Left forelimb (tissue), 1 donor: ENCODE measurements around the gene PLA2G2D.

ENCODE experiments used
- DNase-seq: peaks from one replicate; pipeline ENCODE4 v3.0.0-alpha.2; 2018; ENCODE audit warnings: low spot score

Gene PLA2G2D, protein sequence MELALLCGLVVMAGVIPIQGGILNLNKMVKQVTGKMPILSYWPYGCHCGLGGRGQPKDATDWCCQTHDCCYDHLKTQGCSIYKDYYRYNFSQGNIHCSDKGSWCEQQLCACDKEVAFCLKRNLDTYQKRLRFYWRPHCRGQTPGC

DNA sequence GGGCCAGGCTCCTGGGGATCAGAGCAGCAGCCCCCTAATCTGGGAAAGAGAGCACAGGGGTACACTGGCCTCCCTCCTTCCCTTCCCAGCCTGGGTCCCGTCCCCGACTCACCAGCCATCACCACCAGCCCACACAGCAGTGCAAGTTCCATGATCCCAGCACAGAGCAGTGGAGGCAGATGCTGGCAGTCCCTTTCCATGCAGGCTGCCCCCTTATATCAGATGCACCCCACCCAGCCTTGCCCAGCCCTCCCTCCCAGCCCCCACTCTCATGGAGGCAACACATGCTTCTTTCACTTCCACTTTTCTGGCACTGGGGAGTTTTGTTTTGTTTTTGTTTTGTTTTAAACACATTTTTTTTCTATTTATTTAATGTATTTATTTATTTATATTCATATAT lies at the start of gene PLA2G2D:
Gene PLA2G2D (minus strand): TSS at position 190 of the 400 bp plus-strand sequence. CDS start 38 bp downstream, at position 152.
- DNase-seq: peak; percentile 15

DNA sequence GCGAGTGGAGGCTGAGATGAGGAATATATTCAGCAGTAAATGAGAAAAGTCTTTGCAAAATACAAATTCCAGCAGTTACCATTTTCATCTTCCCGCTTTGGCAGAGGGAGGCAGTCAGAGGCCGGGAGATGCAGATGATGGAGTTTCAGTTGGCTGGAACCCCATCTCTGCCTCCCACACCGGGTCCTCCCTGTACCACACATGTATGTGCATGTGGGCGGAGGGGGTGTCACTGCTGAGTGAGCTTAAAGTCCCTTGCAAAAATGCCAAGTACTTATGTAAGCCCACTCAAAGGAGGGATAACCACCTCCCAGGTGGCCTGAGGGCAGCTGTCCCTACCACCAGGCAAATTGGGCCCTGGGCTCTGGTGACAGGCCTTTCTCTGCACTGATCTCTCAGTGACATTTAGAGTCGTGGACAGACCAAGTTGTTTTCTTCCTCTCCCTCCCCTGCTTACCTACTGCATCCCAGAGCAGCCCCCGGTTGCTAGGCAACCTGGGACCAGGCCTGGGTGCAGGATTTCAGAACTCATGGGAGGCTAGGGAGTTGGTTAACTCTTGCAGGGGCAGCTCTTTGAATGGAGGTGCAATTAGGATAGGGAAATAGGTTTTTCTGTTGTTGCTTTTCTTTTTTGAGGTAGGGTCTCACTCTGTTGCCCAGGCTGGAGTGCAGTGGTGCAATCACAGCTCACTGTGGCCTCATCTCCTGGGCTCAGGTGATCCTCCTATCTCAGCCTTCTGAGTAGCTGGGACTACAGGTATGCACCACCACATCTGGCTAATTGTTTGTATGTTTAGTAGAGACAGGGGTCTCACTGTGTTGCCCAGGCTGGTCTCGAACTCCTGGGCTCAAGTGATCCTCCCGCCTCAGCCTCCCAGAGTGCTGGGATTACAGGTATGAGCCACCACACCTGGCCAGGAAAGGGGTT lies 49.5 kb upstream of the PLA2G2D start:
- DNase-seq: no peak

DNA sequence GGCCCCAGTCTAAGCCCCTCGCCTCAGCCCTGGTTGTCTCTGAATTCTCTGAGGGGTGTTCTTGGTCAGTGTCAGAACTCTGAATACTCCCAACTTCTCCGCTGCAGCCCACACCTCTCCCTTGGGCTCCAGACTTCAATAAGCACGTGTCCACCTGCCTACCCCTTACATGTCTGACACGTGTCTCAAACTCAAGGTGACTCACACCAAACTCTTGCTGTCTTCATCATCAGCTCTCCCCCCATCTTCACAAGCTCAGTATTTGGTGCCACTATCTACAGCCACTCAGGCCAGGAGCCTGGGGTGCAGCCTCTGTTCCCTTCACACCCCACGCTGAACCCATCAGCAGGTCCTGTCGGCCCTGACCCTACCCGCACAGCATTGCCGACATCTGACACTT lies 47.8 kb upstream of the PLA2G2D start:
- no peak for DNase-seq

DNA sequence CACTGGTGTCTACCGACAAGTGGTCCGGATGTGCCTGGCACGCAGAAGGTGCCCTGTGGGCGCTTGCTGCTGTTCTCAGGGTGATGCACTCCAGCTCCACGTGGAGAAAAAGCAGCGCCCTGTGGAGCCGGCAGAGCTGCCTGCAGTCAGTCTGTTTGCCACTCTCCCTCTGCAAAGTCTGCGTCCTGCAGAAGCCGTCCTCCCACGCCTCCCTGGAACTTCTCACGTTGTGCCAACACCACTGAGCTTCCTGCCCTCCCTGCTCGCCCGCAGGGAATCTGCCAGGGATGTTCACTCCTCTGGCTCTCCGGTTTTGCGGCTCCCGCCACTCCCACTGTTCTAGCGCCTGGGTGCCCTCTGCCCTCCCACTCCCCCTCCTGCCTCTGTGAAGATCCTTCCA lies 46.7 kb upstream of the PLA2G2D start:
- DNase-seq: no peak

DNA sequence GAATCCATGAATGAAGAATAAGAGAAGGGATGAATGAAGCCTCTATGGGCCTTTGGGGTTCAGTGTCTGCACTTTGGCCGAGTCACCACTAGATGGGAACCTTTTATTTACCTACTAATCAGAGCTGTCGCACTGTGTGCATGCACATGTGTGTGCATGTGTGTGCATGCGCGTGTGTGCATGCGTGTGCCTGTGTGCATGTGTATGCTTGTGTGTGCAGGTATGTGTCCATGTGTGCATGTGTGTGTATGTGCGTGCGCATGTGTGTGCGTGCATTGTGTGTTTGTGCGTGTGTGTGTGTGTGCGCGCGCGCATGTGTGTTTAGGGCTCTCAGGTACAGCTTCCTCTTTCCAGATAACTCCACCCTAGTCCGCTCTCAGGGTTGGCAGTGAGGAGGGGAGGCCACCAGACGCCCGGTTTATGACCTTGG lies 46.2 kb upstream of the PLA2G2D start:
- no peak for DNase-seq

DNA sequence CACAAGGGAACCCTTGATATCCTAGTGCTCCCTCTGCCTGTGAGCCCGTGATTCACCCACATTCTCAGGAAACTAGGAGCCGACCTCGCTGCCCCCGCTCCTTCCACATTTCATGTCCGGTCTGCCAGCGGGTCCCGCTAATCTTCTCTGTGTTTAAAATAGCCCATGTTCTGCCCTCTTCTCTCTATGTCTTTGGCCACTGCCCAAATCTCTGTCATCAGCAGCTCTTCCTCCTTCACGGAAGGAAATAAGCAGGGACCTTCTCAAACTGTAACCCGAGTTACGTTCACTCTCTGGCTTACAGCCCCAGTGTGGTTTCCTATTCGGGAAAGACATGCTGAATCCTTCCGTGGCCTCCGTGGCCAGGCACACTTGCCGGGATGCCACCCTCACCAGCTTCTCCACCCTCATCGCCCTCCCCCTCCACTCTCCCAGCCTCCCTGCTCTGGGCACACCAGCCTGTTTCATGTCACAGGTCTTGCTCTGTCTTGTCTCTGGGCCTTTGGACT lies 45.4 kb upstream of the PLA2G2D start:
- no peak for DNase-seq

DNA sequence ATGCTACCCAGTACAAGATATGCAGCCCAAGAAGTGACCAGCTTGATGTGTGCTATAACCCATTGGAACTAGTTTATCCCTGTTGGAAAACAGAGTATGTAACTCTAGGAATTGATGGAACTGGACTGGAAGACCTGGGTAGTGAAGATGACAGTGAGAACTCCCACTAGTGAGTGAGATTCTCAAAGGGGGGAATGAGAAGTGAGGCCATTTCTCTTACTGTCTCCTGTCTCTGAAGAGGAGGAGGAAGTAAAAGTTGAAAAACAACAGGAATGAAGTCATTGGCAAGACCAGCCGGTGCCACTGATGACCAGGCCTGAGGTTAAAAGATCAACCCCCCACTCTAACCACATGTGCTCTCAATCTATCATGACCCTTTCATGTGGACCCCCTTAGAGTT lies 40.7 kb upstream of the PLA2G2D start:
- no peak for DNase-seq

DNA sequence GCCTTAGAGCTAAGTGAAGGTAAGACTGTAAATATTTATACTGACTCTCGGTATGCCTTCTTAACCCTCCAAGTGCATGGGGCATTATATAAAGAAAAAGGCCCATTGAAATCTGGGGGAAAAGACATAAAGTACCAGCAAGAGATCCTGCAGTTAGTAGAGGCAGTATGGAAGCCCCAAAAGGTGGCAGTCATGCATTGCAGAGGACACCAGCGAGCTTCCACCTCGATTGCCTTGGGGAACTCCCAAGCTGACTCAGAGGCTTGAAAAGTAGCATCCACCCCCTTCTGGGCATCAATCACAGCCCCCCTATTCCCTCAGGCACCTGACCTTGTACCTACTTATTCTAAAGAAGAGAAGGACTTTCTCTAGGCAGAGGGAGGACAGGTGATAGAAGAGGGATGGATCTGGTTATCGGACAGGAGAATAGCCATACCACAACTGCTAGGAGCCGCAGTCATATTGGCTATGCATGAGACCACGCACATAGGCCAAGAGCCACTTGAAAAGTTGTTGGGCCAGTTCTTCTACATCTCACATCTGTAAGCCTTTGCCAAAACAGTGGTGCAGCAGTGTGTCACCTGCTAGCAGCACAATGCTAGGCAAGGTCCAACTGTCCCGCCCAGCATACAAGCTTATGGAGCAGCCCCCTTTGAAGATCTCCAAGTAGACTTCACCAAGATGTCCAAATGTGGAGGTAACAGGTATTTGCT lies 39.2 kb upstream of the PLA2G2D start:
- DNase-seq: no peak

DNA sequence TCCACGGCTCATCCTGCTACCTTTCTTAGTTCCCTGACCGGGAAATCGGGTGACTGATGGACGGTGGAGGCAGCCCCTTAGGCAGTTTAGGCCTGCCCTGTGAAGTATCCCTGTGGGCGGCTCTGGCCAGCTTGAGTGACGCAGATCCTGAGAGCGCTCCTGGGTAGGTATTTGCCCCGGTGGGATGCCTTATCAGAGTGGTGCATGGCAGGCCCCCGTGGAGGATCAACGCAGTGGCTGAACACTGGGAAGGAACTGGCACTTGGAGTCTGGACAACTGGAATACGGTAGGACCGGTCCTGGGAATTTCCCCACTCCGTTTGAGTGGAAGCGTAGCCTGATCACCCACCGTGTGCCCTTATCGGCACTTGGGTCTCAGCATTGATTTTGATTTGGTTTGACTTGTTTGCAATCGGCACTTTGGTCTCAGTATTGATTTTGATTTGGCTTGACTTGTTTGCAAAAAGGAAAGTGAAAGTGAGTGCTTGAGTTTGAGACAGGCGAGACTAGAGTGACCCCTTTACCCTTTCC lies 35.0 kb upstream of the PLA2G2D start:
- DNase-seq: peak; percentile 48

DNA sequence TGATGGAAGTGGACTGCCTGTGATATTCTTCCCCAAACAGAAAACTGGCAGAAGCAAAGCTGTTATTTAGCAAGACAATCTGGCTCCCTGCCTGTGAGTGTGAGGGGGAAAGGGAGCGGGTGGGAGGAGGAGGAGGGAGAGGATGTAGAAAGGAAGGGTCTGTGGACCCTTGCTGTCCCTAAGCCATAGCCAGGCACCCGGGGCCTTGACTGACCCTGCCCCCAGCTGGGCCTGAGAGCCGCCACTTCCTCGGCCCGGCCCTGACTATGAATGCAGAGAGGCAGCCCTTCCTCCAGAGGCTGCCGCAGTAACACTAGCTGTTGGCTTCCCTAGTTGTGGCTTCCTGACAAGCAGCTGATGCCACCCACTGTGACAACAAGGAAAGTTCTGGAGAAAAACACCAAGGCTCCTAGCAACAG lies 33.7 kb upstream of the PLA2G2D start:
- peak; percentile 65 for DNase-seq

DNA sequence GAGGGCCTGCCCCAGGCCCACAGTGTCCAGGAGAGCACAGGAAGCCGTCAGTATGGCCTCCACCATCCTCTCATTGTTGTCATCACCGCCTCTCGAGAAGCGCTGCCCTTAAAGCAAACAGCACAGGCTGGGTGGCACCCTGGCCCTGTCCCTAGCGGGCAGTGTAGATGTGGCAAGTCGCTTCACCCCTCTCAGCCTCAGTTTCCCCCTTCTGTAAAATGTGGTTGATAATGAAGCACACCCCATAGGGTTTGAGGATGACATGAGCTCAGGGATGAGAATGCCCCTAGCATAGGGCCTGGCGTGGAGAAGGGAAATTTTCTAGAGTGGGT lies 33.2 kb upstream of the PLA2G2D start:
- no peak for DNase-seq

DNA sequence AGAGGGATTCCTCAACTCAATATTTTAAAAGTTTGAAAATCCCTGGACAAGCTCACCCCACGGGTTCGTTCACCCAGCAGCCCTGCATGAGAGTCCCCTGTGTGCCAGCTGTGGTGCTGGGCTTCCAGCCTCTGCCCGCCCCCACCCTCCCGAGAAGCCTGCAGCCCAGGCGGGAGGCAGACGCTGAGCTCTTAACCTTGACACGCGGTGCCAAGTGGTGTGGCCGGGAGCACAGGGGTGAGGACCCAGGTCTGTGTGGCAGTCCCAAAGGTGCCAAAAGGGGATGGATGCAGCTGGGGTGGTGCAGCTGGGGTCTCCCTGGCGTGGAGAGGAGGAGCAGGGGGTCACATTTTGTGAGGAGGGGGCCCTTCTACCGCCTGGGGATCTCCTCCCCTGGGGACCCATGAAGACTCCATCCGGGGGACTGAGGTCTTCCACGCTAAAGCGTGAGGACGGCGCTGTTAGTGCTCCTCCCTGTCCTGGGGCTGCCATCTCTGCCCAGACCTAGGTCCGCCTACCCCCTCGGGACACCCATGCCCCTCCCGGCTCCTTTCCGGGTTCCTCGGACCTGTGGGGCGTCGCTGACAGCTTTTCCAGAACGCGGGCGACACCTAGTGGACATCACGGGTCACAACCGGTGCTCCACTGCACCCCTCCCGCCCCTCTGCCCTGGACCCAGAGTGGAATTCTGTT lies 32.7 kb upstream of the PLA2G2D start:
- DNase-seq: peak; percentile 87

DNA sequence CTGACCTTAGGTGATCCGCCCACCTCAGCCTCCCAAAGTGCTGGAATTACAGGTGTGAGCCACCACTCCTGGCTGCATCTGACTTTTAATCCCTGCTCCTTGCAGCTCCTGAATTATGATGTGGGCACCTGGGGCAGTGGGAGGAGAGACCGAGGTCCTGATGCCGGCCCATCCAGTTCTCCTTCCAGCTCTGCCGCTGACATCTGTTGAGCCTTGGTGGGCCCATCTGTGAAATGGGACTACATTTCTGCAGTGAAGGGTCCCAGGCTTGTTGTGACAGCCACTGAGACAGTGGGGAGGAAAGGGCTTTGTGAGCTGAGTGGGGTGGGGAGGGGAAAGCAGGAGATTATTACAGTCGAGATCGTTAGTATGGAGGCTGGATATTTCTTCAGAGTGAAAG lies 31.6 kb upstream of the PLA2G2D start:
- DNase-seq: no peak

DNA sequence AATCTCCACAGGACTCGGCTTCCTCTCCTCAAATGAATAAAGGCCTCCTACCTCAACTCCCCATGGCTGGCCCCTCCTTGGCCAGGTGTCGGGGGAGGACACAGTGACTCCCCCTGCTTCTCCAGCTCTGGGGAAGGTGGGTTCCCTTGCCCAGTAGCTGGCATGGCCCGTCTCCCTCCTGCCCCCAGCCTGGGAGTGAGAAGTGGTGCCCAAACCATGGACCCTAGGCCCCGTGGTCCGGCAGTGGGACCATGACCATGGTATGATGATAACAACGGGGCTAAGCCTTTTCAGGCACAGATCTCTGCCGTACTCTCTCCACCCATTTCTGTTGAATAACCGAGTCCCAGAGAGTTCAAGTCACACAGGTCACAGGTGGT lies 31.0 kb upstream of the PLA2G2D start:
- no peak for DNase-seq

DNA sequence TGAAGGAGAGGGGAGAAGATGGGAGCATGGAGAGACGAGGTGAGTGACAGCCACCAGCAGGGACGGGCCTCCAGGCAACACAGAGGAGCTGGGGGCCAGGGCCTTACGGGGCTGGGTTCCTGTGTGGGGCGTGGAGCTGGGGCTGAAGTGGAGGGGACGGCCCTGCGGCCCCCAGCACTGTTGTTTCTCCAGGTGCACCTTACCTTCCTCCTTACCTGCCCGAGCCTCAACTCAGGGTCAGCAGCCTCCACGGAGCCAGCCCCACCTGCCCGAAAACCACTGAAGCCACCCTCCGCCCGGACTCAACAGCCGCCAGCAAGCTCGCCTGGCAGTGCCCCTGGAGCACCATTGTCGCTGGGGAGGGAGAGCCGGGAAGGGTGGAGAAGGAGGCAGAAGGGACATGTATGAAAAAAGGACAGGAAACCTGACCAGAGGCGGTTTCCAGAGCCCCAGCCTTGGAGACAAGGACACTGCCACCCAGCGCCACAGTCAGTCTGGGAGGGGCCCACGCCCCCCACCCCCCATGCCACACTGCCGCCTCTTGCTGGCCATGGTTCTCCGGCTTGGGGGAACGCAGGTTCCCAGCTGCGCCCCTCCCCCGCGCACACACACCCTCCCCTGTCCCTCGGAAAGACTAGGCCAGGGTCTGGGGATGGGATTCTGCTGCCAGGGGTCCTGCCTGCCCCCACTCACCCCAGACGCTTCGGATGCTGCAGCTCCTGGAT lies 30.4 kb upstream of the PLA2G2D start:
- DNase-seq: no peak

DNA sequence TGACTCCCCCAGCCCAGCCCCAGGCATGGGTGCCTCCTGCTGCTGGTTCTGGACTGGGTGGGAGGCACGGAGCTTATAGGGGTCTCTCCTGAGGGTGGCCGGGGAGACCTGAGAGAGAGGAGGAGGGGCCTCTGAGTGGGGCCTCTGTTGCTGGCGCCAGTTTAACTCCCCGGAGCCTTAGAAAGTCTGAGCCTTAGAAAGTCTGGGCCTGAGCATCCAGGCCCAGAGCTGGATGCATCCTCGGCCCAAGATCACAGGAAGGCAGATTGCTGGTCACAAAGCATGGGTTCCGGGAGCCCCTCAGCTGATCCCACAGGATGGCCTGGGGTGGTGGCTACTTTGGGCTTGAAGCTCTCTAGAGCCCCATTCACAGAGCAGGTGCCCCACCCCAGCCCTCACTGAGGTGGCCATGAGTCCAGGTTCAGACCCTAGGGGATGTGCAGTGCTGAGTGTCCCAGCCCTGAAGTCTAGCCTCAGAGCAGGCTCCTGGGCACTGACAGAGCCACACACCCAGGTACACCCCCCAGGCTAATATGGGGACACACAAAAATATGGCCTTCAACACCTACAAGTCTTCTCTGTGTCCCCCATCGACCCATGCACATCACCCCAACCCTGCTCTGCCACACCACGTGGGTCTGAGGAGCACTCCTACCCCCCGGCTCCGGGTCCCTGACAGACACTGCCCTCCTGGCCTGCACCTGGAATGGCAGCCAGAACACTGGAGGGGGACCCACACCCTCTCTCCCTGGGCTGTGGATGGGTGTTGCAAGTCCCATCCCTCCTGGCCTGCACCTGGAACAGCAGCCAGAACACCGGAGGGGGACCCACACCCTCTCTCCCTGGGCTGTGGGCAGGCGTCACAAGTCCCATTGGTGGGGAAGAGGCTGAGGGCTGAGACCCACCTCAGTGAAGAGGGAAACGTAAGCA lies 29.5 kb upstream of the PLA2G2D start:
- no peak for DNase-seq

DNA sequence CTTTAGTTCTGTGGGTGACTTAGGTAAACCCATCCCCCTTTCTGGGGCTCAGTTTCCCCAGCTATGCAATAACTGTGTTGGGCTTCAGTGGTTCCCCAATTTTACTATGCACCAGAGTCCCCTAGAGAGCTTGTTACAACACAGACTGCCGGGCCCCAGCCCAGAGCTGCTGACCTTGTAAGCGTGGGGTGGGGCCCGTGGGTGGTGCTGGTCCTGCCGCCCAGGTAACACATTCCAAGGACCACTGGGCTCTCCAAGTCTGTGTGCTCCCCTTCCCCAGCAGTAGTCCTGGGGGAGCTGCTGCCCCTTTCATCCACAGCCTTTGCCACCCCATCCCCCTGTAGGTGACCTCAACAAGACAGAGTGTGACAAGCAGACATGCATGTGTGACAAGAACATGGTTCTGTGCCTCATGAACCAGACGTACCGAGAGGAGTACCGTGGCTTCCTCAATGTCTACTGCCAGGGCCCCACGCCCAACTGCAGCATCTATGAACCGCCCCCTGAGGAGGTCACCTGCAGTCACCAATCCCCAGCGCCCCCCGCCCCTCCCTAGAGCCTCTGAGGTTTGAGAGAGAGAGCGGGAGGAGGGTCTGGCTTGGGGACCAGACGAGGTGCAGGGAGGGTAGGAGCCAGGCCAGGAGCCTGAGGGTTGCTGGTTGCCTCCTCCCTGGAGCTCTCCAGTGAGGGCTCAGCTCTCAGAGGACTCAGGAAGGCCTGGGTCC lies 28.7 kb upstream of the PLA2G2D start:
- DNase-seq: no peak

DNA sequence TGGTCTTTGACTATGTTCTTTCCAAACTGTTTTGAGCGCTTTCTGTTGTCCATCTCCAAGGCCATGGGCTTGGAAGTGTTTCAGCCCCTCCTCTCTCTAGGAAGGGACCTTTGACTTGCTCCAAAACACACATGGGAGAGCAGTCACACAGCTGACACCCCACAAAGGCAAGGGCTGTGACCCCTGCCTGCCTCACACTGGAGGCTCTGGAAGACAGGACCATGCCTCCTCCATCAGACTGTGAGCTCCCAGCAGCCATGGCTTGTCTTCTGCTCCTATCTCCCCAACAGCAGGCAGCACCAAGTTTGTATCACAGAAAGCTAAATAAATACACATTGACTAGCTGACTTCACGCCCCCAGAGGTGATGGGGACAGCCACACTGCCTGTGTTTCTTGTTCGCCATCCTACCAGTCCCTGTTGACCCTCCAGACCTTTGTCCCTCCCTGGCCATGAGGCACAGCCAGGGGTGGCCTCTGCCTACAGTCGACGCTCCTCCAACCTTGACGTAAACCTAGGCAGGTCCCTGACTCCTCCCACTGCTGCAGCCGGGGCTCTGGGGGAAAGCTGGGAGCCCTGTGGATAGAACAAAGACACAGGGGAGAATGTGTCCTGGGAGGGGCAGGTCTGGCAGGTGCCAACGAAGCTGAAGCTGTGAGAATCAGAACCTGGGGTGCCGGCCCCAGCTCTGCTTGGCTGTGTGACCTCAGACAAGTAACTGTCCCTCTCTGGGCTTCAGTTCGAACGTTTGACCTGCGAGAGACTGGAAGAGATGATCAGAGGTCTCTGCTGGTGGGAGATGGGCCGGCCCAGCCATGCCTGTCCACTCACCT lies 24.6 kb upstream of the PLA2G2D start:
- no peak for DNase-seq

DNA sequence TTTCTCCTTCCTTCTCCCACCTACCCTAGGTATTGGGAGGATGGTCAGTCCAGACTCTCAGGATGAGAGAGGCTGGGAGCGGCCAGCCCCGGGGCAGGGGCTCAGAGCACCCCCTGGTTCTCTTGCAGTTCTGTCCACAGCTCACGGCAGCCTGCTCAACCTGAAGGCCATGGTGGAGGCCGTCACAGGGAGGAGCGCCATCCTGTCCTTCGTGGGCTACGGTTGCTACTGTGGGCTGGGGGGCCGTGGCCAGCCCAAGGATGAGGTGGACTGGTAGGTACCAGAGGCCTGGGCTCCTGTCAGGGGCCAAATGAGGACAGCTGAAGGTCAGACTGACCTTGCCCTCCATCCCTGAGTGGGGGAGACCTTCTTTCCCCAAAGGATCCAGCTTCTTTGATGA lies 24.0 kb upstream of the PLA2G2D start:
- no peak for DNase-seq
